ENCODE results near the gene ARID4B. TPM values are rescaled to one million over a fixed set of nuclear protein-coding genes. Genes with fewer than 3 reads are reported as not detected.
"Not testable (repeated sequence)": the region's sequence is repeated elsewhere in the genome, so short reads cannot be mapped to it uniquely, and the experiment has no call there.

The ARID4B gene
- total RNA-seq, 2 donors from 2014 or later: 74.2 to 79.2 TPM

DNA sequence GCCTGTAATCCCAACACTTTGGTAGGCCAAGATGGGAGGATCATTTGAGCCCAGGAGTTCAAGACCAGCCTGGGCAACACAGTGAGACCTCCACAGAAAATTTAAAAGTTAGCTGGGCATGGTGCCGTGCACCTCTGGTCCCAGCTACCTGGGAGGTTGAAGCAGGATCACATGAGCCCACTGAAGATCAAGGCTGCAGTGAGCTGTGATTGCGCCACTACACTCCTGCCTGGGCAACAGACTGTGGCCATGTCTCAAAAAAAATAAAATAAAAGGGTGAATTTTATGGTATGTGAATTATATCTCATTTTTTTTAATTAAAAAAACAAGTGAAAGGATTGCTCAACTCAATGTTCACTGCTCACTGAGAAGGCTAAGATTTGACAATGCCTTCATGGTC is 8.7 kb downstream of the ARID4B start:
- H3K36me3 Mint-ChIP-seq: peaks cover 18% of the 10 kb centered on the region
- peaks cover 54 to 65% of the 10 kb centered on the region in 2 donors for H3K4me1 Mint-ChIP-seq (ENCODE audit: low read depth in 2 of 2)
- peak overlapping the region; percentile 26 to 44 for H3K27ac Mint-ChIP-seq
- H3K27me3 Mint-ChIP-seq: no peaks in the 10 kb centered on the region
- ATAC-seq: no peak
- no peak for DNase-seq (ENCODE audit: low spot score)
- H3K4me3 Mint-ChIP-seq: peak overlapping the region; percentile 36
- no peaks in the 10 kb centered on the region for H3K9me3 Mint-ChIP-seq

GRCh38 chr1:235317168-235317567 is 10.8 kb downstream of the ARID4B start:
- DNase-seq (ENCODE audit: low spot score) (no peak), ATAC-seq (peak; percentile 62 to 63)
- H3K27ac Mint-ChIP-seq: peak overlapping the region in 1 of 2 donors; percentile 13
- no peaks in the 10 kb centered on the region for H3K9me3 Mint-ChIP-seq
- H3K4me1 Mint-ChIP-seq (ENCODE audit: low read depth in 2 of 2): peaks cover 59 to 69% of the 10 kb centered on the region in 2 donors
- peaks cover 13% of the 10 kb centered on the region for H3K36me3 Mint-ChIP-seq
- no peaks in the 10 kb centered on the region for H3K27me3 Mint-ChIP-seq
- no peak overlapping the region for H3K4me3 Mint-ChIP-seq

DNA sequence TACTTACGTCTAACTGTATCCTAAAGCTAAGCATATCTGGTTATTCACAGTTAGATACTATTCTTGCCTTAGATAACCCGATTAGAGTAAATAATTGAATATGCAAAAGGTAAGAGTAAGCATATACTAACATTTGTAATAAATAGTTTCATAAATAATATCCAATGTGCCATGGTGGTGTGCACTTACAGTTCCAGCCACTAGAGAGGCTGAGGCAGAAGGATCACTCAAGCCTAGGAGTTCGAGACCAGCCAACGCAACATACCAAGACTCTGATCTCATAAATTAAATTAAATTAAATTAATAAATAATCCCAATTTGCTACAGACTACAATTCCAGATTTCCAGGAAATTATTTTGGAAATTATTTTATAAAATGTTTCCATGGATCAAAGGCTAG is 12.2 kb downstream of the ARID4B start:
- peaks cover 57 to 64% of the 10 kb centered on the region in 2 donors for H3K4me1 Mint-ChIP-seq (ENCODE audit: low read depth in 2 of 2)
- H3K9me3 Mint-ChIP-seq: no peaks in the 10 kb centered on the region
- H3K36me3 Mint-ChIP-seq: peaks cover 13% of the 10 kb centered on the region
- H3K27me3 Mint-ChIP-seq: no peaks in the 10 kb centered on the region
- no peak for DNase-seq (ENCODE audit: low spot score)
- no peak overlapping the region for H3K27ac Mint-ChIP-seq
- no peak for ATAC-seq
- no peak overlapping the region for H3K4me3 Mint-ChIP-seq

- ATAC-seq: no peak
- peaks cover 55 to 62% of the 10 kb centered on the region in 2 donors for H3K4me1 Mint-ChIP-seq (ENCODE audit: low read depth in 2 of 2)
- H3K27me3 Mint-ChIP-seq: no peaks in the 10 kb centered on the region
- no peaks in the 10 kb centered on the region for H3K9me3 Mint-ChIP-seq
- H3K4me3 Mint-ChIP-seq: no peak overlapping the region
- peaks cover 8% of the 10 kb centered on the region for H3K36me3 Mint-ChIP-seq
- no peak for DNase-seq (ENCODE audit: low spot score)
- no peak overlapping the region for H3K27ac Mint-ChIP-seq
Measured at GRCh38 chr1:235315173-235315572, 12.8 kb downstream of the ARID4B start.

DNA sequence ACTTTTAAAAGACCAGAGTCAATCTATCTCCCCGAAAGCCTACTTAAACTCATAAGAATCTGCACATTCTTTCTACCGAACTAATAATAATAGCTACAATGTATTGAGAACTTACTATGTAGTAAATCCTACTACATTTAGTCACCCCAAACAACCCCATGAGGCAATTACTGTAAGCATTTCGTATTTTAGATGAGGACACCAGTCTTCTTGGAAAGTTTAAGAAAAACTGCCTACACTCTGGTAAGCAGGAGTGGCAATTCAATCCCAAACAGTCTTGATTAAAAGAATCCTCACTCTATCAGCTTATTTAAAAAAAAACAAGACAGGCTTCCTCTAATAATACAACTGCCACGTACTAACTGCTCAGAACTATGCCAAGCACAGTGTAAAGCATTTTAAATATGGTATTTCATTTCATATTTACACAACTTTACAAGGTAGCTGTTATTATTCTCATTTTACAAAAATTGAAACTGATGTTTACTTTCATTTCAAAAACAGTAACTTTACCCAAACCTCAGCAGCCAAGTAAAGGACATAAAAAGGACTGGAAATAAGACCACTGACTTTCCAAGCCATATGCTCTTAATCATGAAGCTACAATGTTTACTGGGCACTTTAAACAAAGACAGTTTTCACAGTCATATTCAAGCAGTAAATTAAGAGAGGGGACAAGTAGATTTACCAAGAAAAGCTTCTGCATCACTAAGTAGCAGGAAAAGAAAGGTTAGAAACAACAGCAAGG is 13.9 kb downstream of the ARID4B start:
- DNase-seq (ENCODE audit: low spot score) (no peak), ATAC-seq (no peak)
- peak overlapping the region; percentile 63 for H3K4me3 Mint-ChIP-seq

DNA sequence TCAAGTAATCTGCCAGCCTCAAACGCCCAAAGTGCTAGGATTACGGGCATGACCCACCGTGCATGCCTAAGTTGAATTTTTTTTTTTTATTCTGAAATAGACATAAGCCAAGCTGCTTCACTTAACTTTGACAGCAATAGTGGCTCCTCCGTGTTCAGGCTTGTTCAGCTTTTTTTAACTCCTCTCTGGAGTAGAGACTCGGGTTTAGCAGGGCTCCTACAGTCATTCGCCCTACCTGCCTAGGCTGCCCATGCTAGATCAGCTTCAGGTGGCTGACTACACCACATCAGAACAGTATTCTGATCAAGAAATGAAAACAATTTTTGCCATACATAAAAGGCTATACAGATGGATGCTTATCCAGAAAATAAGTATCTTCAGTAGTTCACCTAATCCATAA is 14.7 kb downstream of the ARID4B start:
- Mint-ChIP-seq H3K27me3 (no peaks in the 10 kb centered on the region), H3K36me3 (no peaks in the 10 kb centered on the region), H3K27ac (peak overlapping the region; percentile 74 to 83), H3K4me3 (peak overlapping the region; percentile 63), H3K4me1 (ENCODE audit: low read depth in 2 of 2) (peaks cover 45 to 50% of the 10 kb centered on the region in 2 donors), H3K9me3 (no peaks in the 10 kb centered on the region)
- DNase-seq (ENCODE audit: low spot score): no peak
- ATAC-seq: no peak

More for the DNA sequence above, 13.9 kb downstream of the ARID4B start:
- Mint-ChIP-seq H3K4me1 (ENCODE audit: low read depth in 2 of 2) (peaks cover 51 to 59% of the 10 kb centered on the region in 2 donors), H3K27ac (peak overlapping the region; percentile 74 to 83), H3K9me3 (no peaks in the 10 kb centered on the region), H3K27me3 (no peaks in the 10 kb centered on the region), H3K36me3 (peaks cover 7% of the 10 kb centered on the region)

DNA sequence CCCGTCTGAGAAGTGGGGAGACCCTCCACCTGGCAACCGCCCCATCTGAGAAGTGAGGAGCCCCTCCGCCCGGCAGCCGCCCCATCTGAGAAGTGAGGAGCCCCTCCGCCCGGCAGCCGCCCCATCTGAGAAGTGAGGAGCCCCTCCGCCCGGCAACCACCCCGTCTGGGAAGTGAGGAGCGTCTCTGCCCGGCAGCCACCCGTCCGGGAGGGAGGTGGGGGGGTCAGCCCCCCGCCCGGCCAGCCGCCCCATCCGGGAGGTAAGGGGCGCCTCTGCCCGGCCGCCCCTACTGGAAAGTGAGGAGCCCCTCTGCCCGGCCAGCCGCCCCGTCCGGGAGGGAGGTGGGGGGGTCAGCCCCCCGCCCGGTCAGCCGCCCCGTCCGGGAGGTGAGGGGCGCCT is 18.8 kb downstream of the ARID4B start:
- H3K4me1 Mint-ChIP-seq (ENCODE audit: low read depth in 2 of 2): peaks cover 43 to 46% of the 10 kb centered on the region in 2 donors
- not testable (repeated sequence) for H3K36me3 Mint-ChIP-seq; H3K27me3 Mint-ChIP-seq; H3K9me3 Mint-ChIP-seq; ATAC-seq; H3K27ac Mint-ChIP-seq; H3K4me3 Mint-ChIP-seq; DNase-seq (ENCODE audit: low spot score)

- Mint-ChIP-seq H3K4me3 (no peak overlapping the region), H3K4me1 (ENCODE audit: low read depth in 2 of 2) (peaks cover 36 to 39% of the 10 kb centered on the region in 2 donors), H3K9me3 (no peaks in the 10 kb centered on the region), H3K36me3 (no peaks in the 10 kb centered on the region), H3K27ac (peak overlapping the region in 1 of 2 donors; percentile 78), H3K27me3 (no peaks in the 10 kb centered on the region)
- ATAC-seq (no peak), DNase-seq (ENCODE audit: low spot score) (no peak)
Measured at GRCh38 chr1:235307158-235308124, 20.5 kb downstream of the ARID4B start.

GRCh38 chr1:235304549-235305451 is 23.2 kb downstream of the ARID4B start:
- Mint-ChIP-seq H3K4me1 (ENCODE audit: low read depth in 2 of 2) (peaks cover 25 to 32% of the 10 kb centered on the region in 2 donors), H3K27ac (peak overlapping the region; percentile 67 to 93), H3K9me3 (no peaks in the 10 kb centered on the region), H3K4me3 (peak overlapping the region; percentile 66), H3K36me3 (no peaks in the 10 kb centered on the region), H3K27me3 (no peaks in the 10 kb centered on the region)
- DNase-seq (ENCODE audit: low spot score) (no peak), ATAC-seq (peak; percentile 67 to 72)

GRCh38 chr1:235302143-235302542 is 25.8 kb downstream of the ARID4B start:
- Mint-ChIP-seq H3K36me3 (no peaks in the 10 kb centered on the region), H3K4me3 (no peak overlapping the region), H3K27me3 (no peaks in the 10 kb centered on the region), H3K27ac (peak overlapping the region in 1 of 2 donors; percentile 22), H3K4me1 (ENCODE audit: low read depth in 2 of 2) (peaks cover 45 to 49% of the 10 kb centered on the region in 2 donors), H3K9me3 (no peaks in the 10 kb centered on the region)
- ATAC-seq: no peak
- DNase-seq (ENCODE audit: low spot score): no peak

DNA sequence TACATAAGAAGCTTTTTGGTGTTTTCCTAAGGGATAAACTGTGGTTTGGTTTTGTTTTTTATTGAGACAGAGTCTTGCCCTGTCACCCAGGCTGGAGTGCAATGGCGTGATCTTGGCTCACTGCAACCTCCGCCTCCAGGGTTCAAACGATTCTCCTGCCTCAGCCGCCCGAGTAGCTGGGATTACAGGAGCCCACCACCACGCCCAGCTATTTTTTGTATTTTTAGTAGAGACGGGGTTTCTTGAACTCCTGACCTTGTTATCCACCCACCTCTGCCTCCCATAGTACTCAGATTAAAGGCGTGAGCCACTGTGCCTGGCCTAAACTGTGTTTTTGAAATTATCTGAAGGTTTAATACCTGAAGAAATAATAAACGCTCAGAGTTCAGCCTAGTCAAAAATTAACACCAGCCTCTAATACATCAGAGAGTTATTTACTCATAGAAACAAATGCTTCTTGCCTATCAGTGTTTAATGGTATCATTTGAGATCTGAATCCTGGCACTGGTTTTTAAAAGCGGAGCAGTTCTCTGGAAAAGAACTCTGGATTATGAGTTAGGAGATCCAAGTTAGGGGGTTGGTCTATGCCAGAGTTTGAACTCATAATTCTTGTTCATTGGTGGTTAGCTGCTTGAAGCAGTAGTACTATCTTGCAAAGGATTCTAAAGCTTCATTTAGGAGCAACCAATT is 28.7 kb downstream of the ARID4B start:
- Mint-ChIP-seq H3K36me3 (no peaks in the 10 kb centered on the region), H3K4me3 (peak overlapping the region; percentile 14), H3K4me1 (ENCODE audit: low read depth in 2 of 2) (peaks cover 42 to 43% of the 10 kb centered on the region in 2 donors)

DNA sequence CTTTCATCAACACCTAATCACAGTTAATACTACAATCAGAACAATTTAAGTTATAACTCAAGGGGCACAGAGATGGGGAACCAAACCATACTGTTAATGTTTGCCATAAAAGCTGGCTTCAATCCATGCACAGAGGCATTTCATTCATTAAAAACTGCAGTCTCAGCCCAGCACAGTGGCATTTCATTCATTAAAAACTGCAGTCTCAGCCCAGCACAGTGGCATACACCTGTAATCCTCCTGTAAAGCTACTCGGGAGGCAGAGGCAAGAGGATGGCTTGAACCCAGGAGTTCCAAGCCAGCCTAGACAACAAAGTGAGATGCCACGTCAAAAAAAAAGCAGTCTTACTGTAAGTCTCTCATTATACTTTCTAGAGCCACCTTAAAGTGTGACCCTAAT is 29.2 kb downstream of the ARID4B start:
- Mint-ChIP-seq H3K4me1 (ENCODE audit: low read depth in 2 of 2) (peaks cover 38 to 40% of the 10 kb centered on the region in 2 donors), H3K27me3 (no peaks in the 10 kb centered on the region), H3K4me3 (peak overlapping the region; percentile 49), H3K27ac (peak overlapping the region; percentile 84), H3K9me3 (peaks cover 3% of the 10 kb centered on the region), H3K36me3 (no peaks in the 10 kb centered on the region)
- ATAC-seq: no peak
- no peak for DNase-seq (ENCODE audit: low spot score)

More for the DNA sequence above, 28.7 kb downstream of the ARID4B start:
- H3K9me3 Mint-ChIP-seq: peaks cover 3% of the 10 kb centered on the region
- ATAC-seq (no peak), DNase-seq (ENCODE audit: low spot score) (no peak)
- peak overlapping the region; percentile 84 for H3K27ac Mint-ChIP-seq
- no peaks in the 10 kb centered on the region for H3K27me3 Mint-ChIP-seq

All from natural killer cell treated with Interleukin-12 subunit alpha and Interleukin-12 subunit beta and Interleukin-15 and Interleukin-18, amount 100 ng/mL, for 72 hours (primary cell).